GM12875 (cell line): ENCODE measurements around the gene PIP5K1B.
"Not testable (repeated sequence)": the region's sequence is repeated elsewhere in the genome, so short reads cannot be mapped to it uniquely, and the experiment has no call there.

Experiments
- H3K4me3 ChIP-seq: one replicate; pipeline ENCODE4 v1.5.1; 2011; ENCODE audit warnings: low read depth, low read length, control low read depth
- TF ChIP-seq, protein P1 (sequence below): IDR thresholded peaks from 2 replicates; pipeline ENCODE4 v1.5.1; 2011; ENCODE audit warnings: low read depth, mild to moderate bottlenecking, control low read depth, inconsistent platforms, low read length, moderate library complexity, borderline replicate concordance; ENCODE audit not compliant: insufficient read depth

The PIP5K1B gene

DNA sequence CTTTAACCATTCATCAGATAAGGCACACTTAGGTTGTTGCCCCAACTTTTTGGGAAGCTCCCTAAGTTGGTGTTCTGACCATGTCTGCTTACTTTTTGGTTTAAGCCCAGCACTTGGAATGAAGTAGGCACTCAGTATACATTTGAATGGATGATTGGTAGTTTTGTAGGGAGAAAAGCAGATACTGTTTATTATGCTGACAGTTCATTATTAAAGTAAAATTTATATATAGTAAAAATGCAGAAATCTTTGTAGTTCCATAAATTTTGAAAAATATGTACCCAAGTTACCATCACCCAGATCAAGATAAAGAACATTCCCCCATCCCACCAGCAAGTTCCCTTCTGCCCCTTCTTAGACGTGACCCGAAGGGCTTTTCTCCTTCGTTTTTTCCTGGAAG lies 273.5 kb downstream of the PIP5K1B start:
- H3K4me3 ChIP-seq: no peak overlapping the region
- TF ChIP-seq, protein P1, sequence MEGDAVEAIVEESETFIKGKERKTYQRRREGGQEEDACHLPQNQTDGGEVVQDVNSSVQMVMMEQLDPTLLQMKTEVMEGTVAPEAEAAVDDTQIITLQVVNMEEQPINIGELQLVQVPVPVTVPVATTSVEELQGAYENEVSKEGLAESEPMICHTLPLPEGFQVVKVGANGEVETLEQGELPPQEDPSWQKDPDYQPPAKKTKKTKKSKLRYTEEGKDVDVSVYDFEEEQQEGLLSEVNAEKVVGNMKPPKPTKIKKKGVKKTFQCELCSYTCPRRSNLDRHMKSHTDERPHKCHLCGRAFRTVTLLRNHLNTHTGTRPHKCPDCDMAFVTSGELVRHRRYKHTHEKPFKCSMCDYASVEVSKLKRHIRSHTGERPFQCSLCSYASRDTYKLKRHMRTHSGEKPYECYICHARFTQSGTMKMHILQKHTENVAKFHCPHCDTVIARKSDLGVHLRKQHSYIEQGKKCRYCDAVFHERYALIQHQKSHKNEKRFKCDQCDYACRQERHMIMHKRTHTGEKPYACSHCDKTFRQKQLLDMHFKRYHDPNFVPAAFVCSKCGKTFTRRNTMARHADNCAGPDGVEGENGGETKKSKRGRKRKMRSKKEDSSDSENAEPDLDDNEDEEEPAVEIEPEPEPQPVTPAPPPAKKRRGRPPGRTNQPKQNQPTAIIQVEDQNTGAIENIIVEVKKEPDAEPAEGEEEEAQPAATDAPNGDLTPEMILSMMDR: no peak

DNA sequence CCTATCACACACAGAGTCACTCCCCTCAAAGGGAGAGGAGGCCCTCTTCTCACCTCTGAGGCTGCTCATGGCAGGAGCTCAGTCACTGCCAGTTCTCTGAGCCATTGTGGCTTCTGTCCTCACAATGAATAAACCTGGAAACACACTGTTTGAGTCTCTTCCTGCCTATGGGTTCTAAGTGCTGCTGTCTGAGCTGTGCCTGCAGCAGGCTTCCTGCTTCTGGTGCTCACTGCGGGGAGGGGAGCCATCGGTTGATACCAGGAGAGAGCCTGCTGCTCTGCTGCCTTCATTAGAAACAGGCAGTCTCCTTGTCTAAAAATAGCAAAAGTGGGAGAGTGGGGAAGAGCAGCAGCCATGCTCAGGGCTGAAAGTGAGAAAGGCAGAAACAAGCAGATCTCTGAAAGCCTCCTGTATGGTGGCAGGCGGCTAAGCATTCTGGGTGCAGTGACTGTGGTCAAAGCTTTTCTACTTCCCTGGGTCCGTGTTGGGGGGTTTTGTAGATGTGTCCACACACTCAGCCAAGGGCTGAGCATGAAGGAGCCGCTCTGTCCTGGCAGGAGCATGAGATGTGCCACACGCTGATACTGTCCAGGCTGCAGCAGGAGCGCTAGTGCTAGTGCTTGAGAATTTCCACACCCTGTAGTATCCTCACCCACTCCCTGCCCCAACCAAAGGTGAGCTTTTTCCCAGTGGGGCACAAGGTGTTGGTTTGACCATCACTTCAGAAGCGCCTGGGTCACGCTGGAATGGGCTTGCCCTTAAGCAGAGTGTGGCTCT lies 274.7 kb downstream of the PIP5K1B start:
- H3K4me3 ChIP-seq: no peak overlapping the region
- TF ChIP-seq, protein P1: no peak

DNA sequence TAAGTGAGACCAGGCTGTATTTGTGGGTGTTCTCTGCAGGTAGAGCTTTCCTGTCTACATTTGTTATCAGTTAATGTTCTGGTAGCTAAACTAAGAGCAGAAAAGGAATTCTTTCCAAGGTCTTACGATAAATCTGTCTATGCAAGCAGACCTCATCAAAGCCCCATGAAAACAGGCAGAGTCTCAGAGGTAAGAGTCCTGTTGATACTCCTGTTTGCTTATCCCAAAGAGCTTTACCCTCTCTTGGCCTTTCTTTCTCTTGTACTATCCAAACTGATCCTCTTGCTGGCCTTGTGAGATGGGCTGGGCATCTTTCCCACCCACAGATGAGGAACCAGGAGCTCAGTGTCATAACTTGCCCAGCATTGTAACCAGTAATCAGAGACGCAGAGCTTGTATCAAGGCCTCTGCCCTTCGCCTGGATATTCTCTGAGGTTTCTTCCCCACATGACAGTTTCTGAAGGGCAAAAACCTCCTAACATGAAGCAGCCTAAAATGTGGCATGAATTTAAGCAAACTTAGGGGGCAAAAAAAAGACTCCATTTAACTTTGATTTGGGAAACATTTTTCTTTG lies 275.4 kb downstream of the PIP5K1B start:
- no peak overlapping the region for H3K4me3 ChIP-seq
- TF ChIP-seq, protein P1: no peak

DNA sequence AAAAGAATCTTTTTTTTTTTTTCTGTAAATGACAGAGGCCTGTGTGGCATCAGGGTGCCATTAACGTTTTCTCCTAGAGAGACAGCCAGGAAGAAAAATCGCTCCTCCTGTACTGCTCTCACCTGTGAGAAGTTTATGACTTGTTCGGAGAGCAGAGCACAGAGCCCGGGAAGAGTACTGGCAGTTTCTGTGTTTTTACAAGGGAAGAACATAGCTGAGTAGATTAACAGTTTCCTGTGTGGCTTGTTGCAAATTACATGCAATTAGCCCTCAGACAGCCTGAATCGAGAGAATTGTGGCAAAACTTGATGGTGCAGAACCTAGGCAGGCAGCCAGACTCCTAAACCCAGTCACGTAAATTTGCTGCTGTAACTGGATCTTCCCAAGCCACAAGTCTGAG lies 276.7 kb downstream of the PIP5K1B start:
- TF ChIP-seq, protein P1: no peak
- H3K4me3 ChIP-seq: no peak overlapping the region

DNA sequence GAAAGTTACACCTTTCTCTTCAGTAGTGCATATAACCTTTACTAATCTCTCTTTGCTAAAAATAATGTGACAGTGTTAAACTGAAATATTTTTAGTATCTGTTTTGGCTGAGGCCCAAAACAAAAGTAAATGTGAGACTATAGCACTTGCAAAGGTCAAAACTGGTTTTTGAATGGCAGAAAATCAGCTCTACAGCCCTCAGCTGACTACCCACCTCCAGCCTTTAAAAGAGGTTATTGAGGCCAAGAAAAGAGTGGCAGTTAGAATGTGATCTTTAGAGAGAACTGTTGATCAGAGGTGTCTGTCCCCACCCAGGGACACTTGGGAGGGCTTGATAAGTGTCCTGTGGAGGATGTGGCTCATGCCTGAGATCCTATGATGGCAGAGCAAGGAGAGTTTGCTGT lies 278.0 kb downstream of the PIP5K1B start:
- TF ChIP-seq, protein P1: no peak
- H3K4me3 ChIP-seq: no peak overlapping the region

DNA sequence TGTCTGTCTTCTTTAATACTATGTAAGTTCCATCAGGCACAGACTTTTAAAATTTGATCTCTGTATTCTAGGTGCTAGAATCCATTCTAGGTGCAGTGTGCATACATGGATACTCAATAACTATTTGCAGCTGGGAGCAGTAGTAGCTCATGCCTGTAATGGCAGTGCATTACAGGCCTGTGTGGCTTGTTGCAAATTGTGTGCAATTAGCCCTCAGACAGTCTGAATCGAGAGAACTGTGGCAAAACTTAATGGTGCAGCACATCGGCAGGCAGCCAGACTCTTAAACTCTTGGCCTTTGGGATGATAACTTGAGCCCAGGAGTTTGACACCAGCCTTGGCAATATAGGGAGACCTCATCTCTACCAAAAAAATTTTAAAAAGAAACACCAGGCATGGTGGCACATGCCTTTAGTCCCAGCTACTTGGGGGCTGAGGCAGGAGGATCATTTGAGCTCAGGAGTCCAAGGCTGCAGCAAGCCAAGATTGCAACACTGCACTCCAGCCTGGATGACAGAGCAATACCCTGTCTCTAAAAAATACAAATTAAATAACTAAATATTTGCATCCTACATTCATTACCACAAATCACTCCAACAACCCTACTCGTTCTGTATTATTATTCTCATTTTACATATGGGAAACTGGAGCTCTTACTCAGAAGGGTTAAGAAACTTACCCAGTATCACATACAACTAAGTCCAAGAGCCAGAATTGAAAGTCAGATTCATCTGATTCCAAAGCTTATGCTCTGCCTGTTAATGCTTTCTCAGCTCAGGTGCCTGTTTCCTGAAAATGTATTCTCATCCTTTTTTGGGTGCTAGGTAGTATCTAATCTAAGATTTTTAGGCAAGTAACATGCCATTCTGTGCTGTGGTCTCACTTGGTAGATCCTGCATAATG lies 278.7 kb downstream of the PIP5K1B start:
- no peak overlapping the region for H3K4me3 ChIP-seq

DNA sequence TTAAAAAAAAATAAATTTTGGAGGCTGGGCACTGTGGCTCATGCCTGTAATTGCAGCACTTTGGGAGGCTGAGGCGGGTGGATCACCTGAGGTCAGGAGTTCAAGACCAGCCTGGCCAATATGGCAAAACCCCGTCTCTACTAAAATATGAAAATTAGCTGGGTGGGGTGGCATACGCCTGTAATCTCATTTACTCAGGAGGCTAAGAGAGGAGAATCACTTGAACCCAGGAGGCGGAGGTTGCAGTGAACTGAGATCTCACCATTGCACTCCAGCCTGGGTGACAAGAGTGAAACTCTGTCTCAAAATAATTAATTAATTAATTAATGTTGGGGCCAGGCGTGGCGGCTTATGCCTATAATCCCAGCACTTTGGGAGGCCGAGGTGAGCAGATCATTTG lies 281.9 kb downstream of the PIP5K1B start:
- not testable (repeated sequence) for H3K4me3 ChIP-seq

More for the DNA sequence above, 278.7 kb downstream of the PIP5K1B start:
- TF ChIP-seq, protein P1: no peak
